Measurements from ENCODE around the gene TXNDC17.

TXNDC17 gene

GRCh38 chr17:6683730-6684459 lies 43.0 kb downstream of the TXNDC17 start:
- no peak overlapping the region for H3K4me3 ChIP-seq (ENCODE audit: insufficient read depth, low read length, poor library complexity, severe bottlenecking)
- H3K27me3 ChIP-seq (ENCODE audit: low read length) = no peaks in the 10 kb centered on the region
- H4K20me1 ChIP-seq (ENCODE audit: low read depth, low read length) = no peaks in the 10 kb centered on the region
- H3K9me2 ChIP-seq (replicated peaks; ENCODE audit: insufficient read depth, low read length) = no peaks in the 10 kb centered on the region
- no peaks in the 10 kb centered on the region for H3K9me3 ChIP-seq (ENCODE audit: insufficient read depth, low read length)
- TF ChIP-seq, protein P1, sequence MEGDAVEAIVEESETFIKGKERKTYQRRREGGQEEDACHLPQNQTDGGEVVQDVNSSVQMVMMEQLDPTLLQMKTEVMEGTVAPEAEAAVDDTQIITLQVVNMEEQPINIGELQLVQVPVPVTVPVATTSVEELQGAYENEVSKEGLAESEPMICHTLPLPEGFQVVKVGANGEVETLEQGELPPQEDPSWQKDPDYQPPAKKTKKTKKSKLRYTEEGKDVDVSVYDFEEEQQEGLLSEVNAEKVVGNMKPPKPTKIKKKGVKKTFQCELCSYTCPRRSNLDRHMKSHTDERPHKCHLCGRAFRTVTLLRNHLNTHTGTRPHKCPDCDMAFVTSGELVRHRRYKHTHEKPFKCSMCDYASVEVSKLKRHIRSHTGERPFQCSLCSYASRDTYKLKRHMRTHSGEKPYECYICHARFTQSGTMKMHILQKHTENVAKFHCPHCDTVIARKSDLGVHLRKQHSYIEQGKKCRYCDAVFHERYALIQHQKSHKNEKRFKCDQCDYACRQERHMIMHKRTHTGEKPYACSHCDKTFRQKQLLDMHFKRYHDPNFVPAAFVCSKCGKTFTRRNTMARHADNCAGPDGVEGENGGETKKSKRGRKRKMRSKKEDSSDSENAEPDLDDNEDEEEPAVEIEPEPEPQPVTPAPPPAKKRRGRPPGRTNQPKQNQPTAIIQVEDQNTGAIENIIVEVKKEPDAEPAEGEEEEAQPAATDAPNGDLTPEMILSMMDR (IDR thresholded peaks at IDR 0.05; ENCODE audit: insufficient read depth, low read length, poor library complexity, severe bottlenecking) = no peak
- no peak for TF ChIP-seq EZH2phosphoT487 (conservative IDR thresholded peaks at IDR 0.05; ENCODE audit: low read length)
- no peaks in the 10 kb centered on the region for H3K79me2 ChIP-seq (ENCODE audit: insufficient read depth, low read length)
- H3K36me3 ChIP-seq (ENCODE audit: low read length) = no peaks in the 10 kb centered on the region
- H3K4me2 ChIP-seq (ENCODE audit: low read depth, low read length, poor library complexity, severe bottlenecking) = no peak overlapping the region
- H3K27ac ChIP-seq (ENCODE audit: low read depth, low read length) = no peak overlapping the region
- no peak overlapping the region for H3K9ac ChIP-seq (ENCODE audit: low read length)
- H2AFZ ChIP-seq (ENCODE audit: low read depth, low read length, severe bottlenecking) = no peak overlapping the region
- no peaks in the 10 kb centered on the region for H3F3A ChIP-seq (ENCODE audit: insufficient read depth)

GRCh38 chr17:6684460-6684783 lies 43.6 kb downstream of the TXNDC17 start:
- no peak overlapping the region for H3K4me2 ChIP-seq (ENCODE audit: low read depth, low read length, poor library complexity, severe bottlenecking)

DNA sequence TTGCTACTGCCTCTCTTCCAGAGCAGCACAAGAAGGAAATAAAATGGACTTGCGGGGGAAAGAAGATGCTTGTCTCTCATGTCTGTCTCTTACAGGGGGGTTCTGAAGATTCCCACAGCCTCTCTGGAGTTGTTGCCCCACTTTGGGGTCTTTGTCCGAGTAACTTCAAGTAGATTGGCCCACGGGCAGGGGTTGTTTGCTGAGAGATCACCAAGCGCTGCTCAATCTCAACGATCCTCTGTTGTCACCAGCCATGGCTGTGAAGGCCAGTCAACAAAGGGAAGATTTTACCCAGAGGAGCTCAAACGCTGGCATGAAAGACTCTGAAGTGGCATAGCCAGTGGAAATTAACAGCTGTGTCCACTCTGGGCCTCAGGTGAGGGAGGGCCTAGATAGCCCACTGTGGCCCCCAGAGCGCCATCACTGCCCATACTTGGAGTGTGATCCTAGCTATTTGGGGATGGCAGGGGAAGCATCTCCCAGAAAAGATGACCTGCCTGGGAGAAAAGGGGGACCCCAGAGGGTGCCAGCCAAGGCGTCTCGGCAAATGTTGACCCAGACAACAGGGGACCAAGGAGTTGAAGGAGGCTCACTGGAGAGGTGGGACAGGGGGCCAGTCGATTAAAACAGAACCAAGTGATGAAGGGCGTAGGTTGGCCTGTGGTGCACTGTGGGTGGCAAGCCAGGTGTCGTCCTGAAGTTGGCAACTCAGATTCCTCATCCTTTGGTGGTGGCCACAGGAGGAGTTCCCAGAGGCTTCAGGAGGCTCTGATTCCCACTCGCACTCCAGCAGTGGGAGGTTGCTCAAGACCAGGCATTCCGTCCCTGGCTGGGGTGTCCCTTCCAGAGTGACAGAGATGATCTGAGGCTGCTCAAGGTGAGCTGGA lies 44.3 kb downstream of the TXNDC17 start:
- TF ChIP-seq, protein P1 (IDR thresholded peaks at IDR 0.05; ENCODE audit: insufficient read depth, low read length, poor library complexity, severe bottlenecking) = no peak
- no peak for TF ChIP-seq EZH2phosphoT487 (conservative IDR thresholded peaks at IDR 0.05; ENCODE audit: low read length)
- Histone ChIP-seq H3K9me3 (ENCODE audit: insufficient read depth, low read length) (no peaks in the 10 kb centered on the region), H3K27me3 (ENCODE audit: low read length) (no peaks in the 10 kb centered on the region), H3F3A (ENCODE audit: insufficient read depth) (no peaks in the 10 kb centered on the region), H2AFZ (ENCODE audit: low read depth, low read length, severe bottlenecking) (no peak overlapping the region), H3K27ac (ENCODE audit: low read depth, low read length) (no peak overlapping the region), H3K79me2 (ENCODE audit: insufficient read depth, low read length) (no peaks in the 10 kb centered on the region), H3K4me2 (ENCODE audit: low read depth, low read length, poor library complexity, severe bottlenecking) (no peak overlapping the region), H3K4me3 (ENCODE audit: insufficient read depth, low read length, poor library complexity, severe bottlenecking) (no peak overlapping the region), H3K9ac (ENCODE audit: low read length) (no peak overlapping the region), H4K20me1 (ENCODE audit: low read depth, low read length) (no peaks in the 10 kb centered on the region), H3K9me2 (replicated peaks; ENCODE audit: insufficient read depth, low read length) (no peaks in the 10 kb centered on the region), H3K36me3 (ENCODE audit: low read length) (no peaks in the 10 kb centered on the region)

More at GRCh38 chr17:6684460-6684783, 43.6 kb downstream of the TXNDC17 start:
- TF ChIP-seq EZH2phosphoT487 (conservative IDR thresholded peaks at IDR 0.05; ENCODE audit: low read length) = no peak
- H3K9me2 ChIP-seq (replicated peaks; ENCODE audit: insufficient read depth, low read length) = no peaks in the 10 kb centered on the region
- H3K27ac ChIP-seq (ENCODE audit: low read depth, low read length) = no peak overlapping the region
- no peaks in the 10 kb centered on the region for H3K79me2 ChIP-seq (ENCODE audit: insufficient read depth, low read length)
- H3K27me3 ChIP-seq (ENCODE audit: low read length) = no peaks in the 10 kb centered on the region
- H3K9ac ChIP-seq (ENCODE audit: low read length) = no peak overlapping the region
- no peaks in the 10 kb centered on the region for H3K36me3 ChIP-seq (ENCODE audit: low read length)
- no peak overlapping the region for H3K4me3 ChIP-seq (ENCODE audit: insufficient read depth, low read length, poor library complexity, severe bottlenecking)
- H3F3A ChIP-seq (ENCODE audit: insufficient read depth) = no peaks in the 10 kb centered on the region
- no peaks in the 10 kb centered on the region for H3K9me3 ChIP-seq (ENCODE audit: insufficient read depth, low read length)
- H2AFZ ChIP-seq (ENCODE audit: low read depth, low read length, severe bottlenecking) = no peak overlapping the region
- H4K20me1 ChIP-seq (ENCODE audit: low read depth, low read length) = no peaks in the 10 kb centered on the region

- Histone ChIP-seq H3K9me3 (ENCODE audit: insufficient read depth, low read length) (no peaks in the 10 kb centered on the region), H3K79me2 (ENCODE audit: insufficient read depth, low read length) (no peaks in the 10 kb centered on the region), H3K27me3 (ENCODE audit: low read length) (no peaks in the 10 kb centered on the region), H3K4me3 (ENCODE audit: insufficient read depth, low read length, poor library complexity, severe bottlenecking) (no peak overlapping the region), H3K9ac (ENCODE audit: low read length) (no peak overlapping the region), H3K4me2 (ENCODE audit: low read depth, low read length, poor library complexity, severe bottlenecking) (no peak overlapping the region), H4K20me1 (ENCODE audit: low read depth, low read length) (no peaks in the 10 kb centered on the region), H3K36me3 (ENCODE audit: low read length) (no peaks in the 10 kb centered on the region), H3K9me2 (replicated peaks; ENCODE audit: insufficient read depth, low read length) (no peaks in the 10 kb centered on the region), H3K27ac (ENCODE audit: low read depth, low read length) (no peak overlapping the region), H2AFZ (ENCODE audit: low read depth, low read length, severe bottlenecking) (no peak overlapping the region), H3F3A (ENCODE audit: insufficient read depth) (no peaks in the 10 kb centered on the region)
- no peak for TF ChIP-seq EZH2phosphoT487 (conservative IDR thresholded peaks at IDR 0.05; ENCODE audit: low read length)
Measured at GRCh38 chr17:6686026-6686425, 45.2 kb downstream of the TXNDC17 start.

Data from SU-DHL-6 (cell line).